HEK293 (cell line): ENCODE data around the gene RNU5B-1.

Experiments
- CTCF ChIA-PET: fragments of 350-600 bp; formaldehyde crosslinking; extraction: SDS; loops from one replicate; lab custom pipeline; 2021; ENCODE audit warnings: antibody characterized with exemption; lab: Yijun Ruan, JAX
- POLR2A ChIA-PET: fragments of 300-600 bp; formaldehyde crosslinking; extraction: SDS; loops from one replicate; lab custom pipeline; 2020; ENCODE audit warnings: antibody characterized with exemption, inconsistent platforms; lab: Yijun Ruan, JAX
- H3K27ac ChIP-seq: fragments of 200-500 bp; sonication (Bioruptor generic); 2 replicates; pipeline ENCODE4 v1.5.1; 2014; ENCODE audit warnings: low read depth, low read length, control low read depth, inconsistent platforms; ENCODE audit errors: extremely low read depth
- H3K36me3 ChIP-seq, 2 experiments: fragments of 200-500 bp in 1 of 2; sonication (Bioruptor generic) in 1 of 2; 1 replicate in 1 of 2; 2 replicates in 1 of 2; pipeline ENCODE4 v1.5.1; 2014 to 2017; ENCODE audit warnings: inconsistent platforms in 2 of 2, low read length in 2 of 2; ENCODE audit not compliant: control insufficient read depth in 2 of 2, insufficient read depth in 1 of 2
- H3K4me1 ChIP-seq: fragments of 200-500 bp; sonication (Bioruptor generic); 2 replicates; pipeline ENCODE4 v1.5.1; 2014; ENCODE audit warnings: mild to moderate bottlenecking, low read length, inconsistent platforms; ENCODE audit not compliant: control insufficient read depth, insufficient read depth
- H3K4me3 ChIP-seq: 2 replicates; pipeline ENCODE4 v1.5.1; 2011; ENCODE audit warnings: low read depth, mild to moderate bottlenecking, control low read depth, low read length, moderate library complexity
- H3K9me3 ChIP-seq: fragments of 200-500 bp; sonication (Bioruptor generic); 2 replicates; pipeline ENCODE4 v1.5.1; 2014; ENCODE audit warnings: low read depth, low read length, inconsistent platforms; ENCODE audit not compliant: control insufficient read depth, insufficient read depth
- GLI2 ChIP-seq: fragments of 450-650 bp; formaldehyde crosslinking; IDR thresholded peaks from 2 replicates; pipeline ENCODE4; 2017; ENCODE audit warnings: missing biosample characterization, missing genetic modification characterization, low read depth, borderline replicate concordance
- GLIS1 ChIP-seq: fragments of 450-650 bp; formaldehyde crosslinking; IDR thresholded peaks from 2 replicates; pipeline ENCODE4 v1.5.1; 2016; ENCODE audit warnings: missing biosample characterization, missing genetic modification characterization
- IKZF3 ChIP-seq: fragments of 450-650 bp; IDR thresholded peaks from 2 replicates; pipeline ENCODE4 v1.5.0; 2018; ENCODE audit warnings: missing biosample characterization, mild to moderate bottlenecking, missing genetic modification characterization, moderate library complexity
- MEIS1 ChIP-seq: sonication (generic); formaldehyde crosslinking; IDR thresholded peaks from 2 replicates; pipeline ENCODE4 v1.8.1; 2022; ENCODE audit warnings: missing genetic modification reagents, mild to moderate bottlenecking, borderline replicate concordance
- PATZ1 ChIP-seq: fragments of 450-650 bp; formaldehyde crosslinking; IDR thresholded peaks from 2 replicates; pipeline ENCODE4 v1.5.1; 2016; ENCODE audit warnings: missing biosample characterization, missing genetic modification characterization
- PBX3 ChIP-seq: sonication (generic); formaldehyde crosslinking; IDR thresholded peaks from 2 replicates; pipeline ENCODE4 v1.8.1; 2022; ENCODE audit warnings: mild to moderate bottlenecking, moderate library complexity, missing genetic modification reagents
- PRDM1 ChIP-seq: fragments of 450-650 bp; formaldehyde crosslinking; IDR thresholded peaks from 2 replicates; pipeline ENCODE4; 2016; ENCODE audit warnings: missing biosample characterization, missing genetic modification characterization
- PRDM4 ChIP-seq: fragments of 450-650 bp; formaldehyde crosslinking; IDR thresholded peaks from 2 replicates; pipeline ENCODE4 v1.5.1; 2017; ENCODE audit warnings: missing biosample characterization, missing genetic modification characterization
- SALL2 ChIP-seq: fragments of 450-650 bp; formaldehyde crosslinking; IDR thresholded peaks from 2 replicates; pipeline ENCODE4 v1.5.0; 2017; ENCODE audit warnings: missing biosample characterization, mild to moderate bottlenecking, missing genetic modification characterization, borderline replicate concordance
- YY2 ChIP-seq: fragments of 450-650 bp; formaldehyde crosslinking; IDR thresholded peaks from 2 replicates; pipeline ENCODE4 v1.5.1; 2016; ENCODE audit warnings: missing biosample characterization, missing genetic modification characterization
- ZNF10 ChIP-seq: fragments of 450-650 bp; formaldehyde crosslinking; IDR thresholded peaks from 2 replicates; pipeline ENCODE4 v1.5.1; 2017; ENCODE audit warnings: missing biosample characterization, missing genetic modification characterization
- ZNF121 ChIP-seq: fragments of 450-650 bp; formaldehyde crosslinking; IDR thresholded peaks from 2 replicates; pipeline ENCODE4 v1.5.1; 2016; ENCODE audit warnings: missing biosample characterization, missing genetic modification characterization
- ZNF140 ChIP-seq: fragments of 450-650 bp; formaldehyde crosslinking; IDR thresholded peaks from 2 replicates; pipeline ENCODE4 v1.5.1; 2016; ENCODE audit warnings: missing biosample characterization, missing genetic modification characterization
- ZNF169 ChIP-seq: fragments of 450-650 bp; formaldehyde crosslinking; IDR thresholded peaks from 2 replicates; pipeline ENCODE4 v1.5.1; 2016; ENCODE audit warnings: missing biosample characterization, missing genetic modification characterization
- ZNF221 ChIP-seq: fragments of 450-650 bp; formaldehyde crosslinking; IDR thresholded peaks from 2 replicates; pipeline ENCODE4 v1.5.1; 2017; ENCODE audit warnings: missing biosample characterization, missing genetic modification characterization, borderline replicate concordance
- ZNF223 ChIP-seq: fragments of 450-650 bp; formaldehyde crosslinking; IDR thresholded peaks from 2 replicates; pipeline ENCODE4 v1.5.1; 2016; ENCODE audit warnings: missing biosample characterization, missing genetic modification characterization
- ZNF324 ChIP-seq: fragments of 450-650 bp; formaldehyde crosslinking; IDR thresholded peaks from 2 replicates; pipeline ENCODE4 v1.5.1; 2016; ENCODE audit warnings: missing biosample characterization, missing genetic modification characterization
- ZNF350 ChIP-seq: fragments of 450-650 bp; formaldehyde crosslinking; IDR thresholded peaks from 2 replicates; pipeline ENCODE4 v1.5.0; 2017; ENCODE audit warnings: missing biosample characterization, mild to moderate bottlenecking, missing genetic modification characterization
- ZNF394 ChIP-seq: fragments of 450-650 bp; formaldehyde crosslinking; IDR thresholded peaks from 2 replicates; pipeline ENCODE4 v1.5.1; 2016; ENCODE audit warnings: missing biosample characterization, missing genetic modification characterization, mild to moderate bottlenecking, moderate library complexity, borderline replicate concordance
- ZNF473 ChIP-seq: fragments of 450-650 bp; formaldehyde crosslinking; IDR thresholded peaks from 2 replicates; pipeline ENCODE4 v1.5.1; 2017; ENCODE audit warnings: missing biosample characterization, missing genetic modification characterization
- ZNF561 ChIP-seq: fragments of 450-650 bp; IDR thresholded peaks from 2 replicates; pipeline ENCODE4 v1.5.1; 2018; ENCODE audit warnings: missing biosample characterization, missing genetic modification characterization, borderline replicate concordance
- ZSCAN18 ChIP-seq: fragments of 450-650 bp; formaldehyde crosslinking; IDR thresholded peaks from 2 replicates; pipeline ENCODE4 v1.5.1; 2016; ENCODE audit warnings: missing biosample characterization, missing genetic modification characterization
- ZSCAN23 ChIP-seq: fragments of 450-650 bp; formaldehyde crosslinking; IDR thresholded peaks from 2 replicates; pipeline ENCODE4 v1.5.1; 2016; ENCODE audit warnings: missing biosample characterization, missing genetic modification characterization
- ZSCAN4 ChIP-seq: fragments of 450-650 bp; formaldehyde crosslinking; IDR thresholded peaks from 2 replicates; pipeline ENCODE4 v1.5.1; 2017; ENCODE audit warnings: missing biosample characterization, missing genetic modification characterization

The RNU5B-1 gene

GRCh38 chr15:65298731-65299130 lies 5.7 kb upstream of the RNU5B-1 start (continued):
- TF ChIP-seq ZSCAN4 (tag by site-specific recombination) (no peak), ZNF221 (no peak), MEIS1 (CRISPR knock-in tag) (no peak)

GRCh38 chr15:65300924-65301441 lies 3.5 kb upstream of the RNU5B-1 start:
- ChIA-PET POLR2A (interaction anchor here (1.1 to 1.2 kb wide), 2 partner anchors 13 to 77 kb away, joined by 3 to 4 read pairs; no protein-coding TSS in a partner anchor), CTCF (interaction anchor here (0.7 to 1.4 kb wide), 5 partner anchors 14 to 89 kb away, joined by 3 to 6 read pairs (median 3); partner anchors contain the start of gene PARP16)
- Histone ChIP-seq H3K4me1 (peaks cover 3% of the 10 kb centered on the region; the same call in 1 of the 2 replicates), H3K27ac (no peak overlapping the region), H3K9me3 (no peaks in the 10 kb centered on the region), H3K36me3 (no peaks in the 10 kb centered on the region), H3K4me3 (no peak overlapping the region)
- TF ChIP-seq ZNF10 (tag by site-specific recombination) (no peak), IKZF3 (tag by site-specific recombination) (no peak), ZSCAN4 (tag by site-specific recombination) (no peak), ZNF121 (tag by site-specific recombination) (no peak)

GRCh38 chr15:65302061-65302460 lies 2.4 kb upstream of the RNU5B-1 start:
- ChIA-PET CTCF (interaction anchor here (0.6 to 1.8 kb wide), 2 partner anchors 17 to 19 kb away, joined by 3 to 4 read pairs; no protein-coding TSS in a partner anchor), POLR2A (no interaction called here)
- H3K4me3 ChIP-seq, result no peak overlapping the region
- H3K4me1 ChIP-seq, result peaks cover 8% of the 10 kb centered on the region; the same call in 1 of the 2 replicates
- H3K9me3 ChIP-seq, result no peaks in the 10 kb centered on the region
- no peak overlapping the region for H3K27ac ChIP-seq
- no peaks in the 10 kb centered on the region for H3K36me3 ChIP-seq
- TF ChIP-seq ZNF223 (no peak), SALL2 (tag by site-specific recombination) (no peak), ZNF169 (tag by site-specific recombination) (no peak), PATZ1 (tag by site-specific recombination) (no peak), MEIS1 (CRISPR knock-in tag) (no peak), PRDM1 (tag by site-specific recombination) (no peak), ZSCAN23 (tag by site-specific recombination) (no peak), ZNF324 (tag by site-specific recombination) (no peak), ZNF350 (tag by site-specific recombination) (no peak), ZSCAN18 (tag by site-specific recombination) (no peak), ZNF140 (tag by site-specific recombination) (no peak), ZNF473 (tag by site-specific recombination) (no peak), GLIS1 (tag by site-specific recombination) (no peak), ZNF561 (tag by site-specific recombination) (no peak), ZNF394 (tag by site-specific recombination) (no peak), YY2 (tag by site-specific recombination) (no peak), PRDM4 (tag by site-specific recombination) (no peak), PBX3 (CRISPR knock-in tag) (no peak), GLI2 (no peak)
